Endothelial cell of umbilical vein (primary cell): ENCODE data around the gene SLC2A14. TPM values are rescaled to one million over a fixed set of nuclear protein-coding genes. Genes with fewer than 3 reads are reported as not detected.

Experiments used
- BruUV-seq: library from RNA; stranded (reverse); fragments of 400-500 nt; replicated peaks from 2 replicates; lab custom pipeline; 2021; lab: Mats Ljungman, UMichigan
- CTCF ChIA-PET: fragments of 300-600, 350-600 bp; sonication (Branson Sonifier 250); formaldehyde crosslinking; loops from one replicate; lab custom pipeline; 2021; ENCODE audit warnings: antibody characterized with exemption, inconsistent platforms; lab: Charles Lee
- POLR2A ChIA-PET: fragments of 300-600, 350-600 bp; sonication (Branson Sonifier 250); formaldehyde crosslinking; loops from one replicate; lab custom pipeline; 2021; ENCODE audit warnings: antibody characterized with exemption, inconsistent platforms; lab: Charles Lee
- DNase-seq: peaks from one replicate; pipeline ENCODE4 v3.0.0-alpha.2; 2011; ENCODE audit warnings: low read depth, low spot score
- FAIRE-seq: peaks from 2 replicates; lab custom pipeline; 2011; peaks lifted over from hg19 to GRCh38; lab: Jason Lieb, UNC
- H2AFZ ChIP-seq: 2 replicates; pipeline ENCODE4 v1.6.0; 2012; ENCODE audit warnings: low read depth, low read length, control low read depth, inconsistent platforms
- H3K27ac ChIP-seq: 2 replicates; pipeline ENCODE4 v1.5.1; 2011; ENCODE audit warnings: low read depth, mild to moderate bottlenecking, control low read depth, low read length, moderate library complexity; ENCODE audit not compliant: insufficient read depth
- H3K27me3 ChIP-seq, 2 experiments: 2 replicates each; pipeline versions ENCODE4 v1.6.0 to v1.6.1; 2011; ENCODE audit warnings: low read length in 2 of 2, mixed read lengths in 1 of 2; ENCODE audit not compliant: control insufficient read depth in 2 of 2, insufficient read depth in 2 of 2
- H3K36me3 ChIP-seq, 2 experiments: 2 replicates in 1 of 2; 3 replicates in 1 of 2; pipeline ENCODE4 v1.5.1; 2011; ENCODE audit warnings: low read length in 2 of 2, mild to moderate bottlenecking in 1 of 2, moderate library complexity in 1 of 2; ENCODE audit not compliant: control insufficient read depth in 2 of 2, insufficient read depth in 2 of 2; ENCODE audit errors: extremely low read depth in 1 of 2
- H3K4me1 ChIP-seq: 3 replicates; pipeline ENCODE4 v1.5.1; 2011; ENCODE audit warnings: mild to moderate bottlenecking, low read length; ENCODE audit not compliant: control insufficient read depth, insufficient read depth; ENCODE audit errors: extremely low read depth
- H3K4me2 ChIP-seq: 2 replicates; pipeline ENCODE4 v1.6.1; 2011; ENCODE audit warnings: low read length, control low read depth, mixed read lengths; ENCODE audit not compliant: insufficient read depth
- H3K4me3 ChIP-seq, 3 experiments: fragments of 200-600 bp in 1 of 3; sonication (generic), shearing (Covaris generic) in 1 of 3; replicated peaks in 1 of 3; 2 replicates each; pipeline ENCODE4 v1.5.1; 2011 to 2016; ENCODE audit warnings: control low read depth in 3 of 3, low read length in 3 of 3, mild to moderate bottlenecking in 2 of 3, inconsistent platforms in 1 of 3, low read depth in 1 of 3, moderate library complexity in 1 of 3; ENCODE audit not compliant: insufficient read depth in 1 of 3
- H3K79me2 ChIP-seq: 2 replicates; pipeline ENCODE4 v1.6.0; 2012; ENCODE audit warnings: low read length, inconsistent platforms; ENCODE audit not compliant: control insufficient read depth, insufficient read depth
- H3K9ac ChIP-seq: replicated peaks from 2 replicates; pipeline ENCODE3; 2011; ENCODE audit warnings: low read length, control low read depth; ENCODE audit not compliant: insufficient read depth; ENCODE audit errors: extremely low read depth
- H3K9me1 ChIP-seq: replicated peaks from 3 replicates; pipeline ENCODE4 v1.6.0; 2011; ENCODE audit warnings: mild to moderate bottlenecking, low read length; ENCODE audit not compliant: control insufficient read depth, insufficient read depth; ENCODE audit errors: extremely low read depth
- H3K9me3 ChIP-seq: replicated peaks from 2 replicates; pipeline ENCODE4 v1.5.1; 2012; ENCODE audit warnings: low read length, inconsistent platforms; ENCODE audit not compliant: control insufficient read depth, insufficient read depth
- H4K20me1 ChIP-seq: replicated peaks from 2 replicates; pipeline ENCODE3; 2011; ENCODE audit warnings: mild to moderate bottlenecking, low read length; ENCODE audit not compliant: control insufficient read depth, insufficient read depth; ENCODE audit errors: extremely low read depth
- EZH2 ChIP-seq: IDR thresholded peaks from 2 replicates; pipeline ENCODE4 v1.6.1; 2012; ENCODE audit warnings: borderline replicate concordance, low read depth, mild to moderate bottlenecking, moderate library complexity, low read length, inconsistent platforms; ENCODE audit not compliant: severe bottlenecking
- FOS ChIP-seq: IDR thresholded peaks from 2 replicates; pipeline ENCODE4 v1.6.1; 2011; ENCODE audit warnings: mild to moderate bottlenecking, low read length, moderate library complexity, borderline replicate concordance; ENCODE audit not compliant: insufficient read depth
- GATA2 ChIP-seq: IDR thresholded peaks from 2 replicates; pipeline ENCODE4 v1.7.0; 2011; ENCODE audit warnings: low read depth, mild to moderate bottlenecking, moderate library complexity, mixed read lengths, low read length; ENCODE audit not compliant: insufficient read length, insufficient read depth
- JUN ChIP-seq: IDR thresholded peaks from 2 replicates; pipeline ENCODE4 v1.6.1; 2011; ENCODE audit warnings: borderline replicate concordance, low read depth; ENCODE audit not compliant: insufficient read length, insufficient read depth
- MAX ChIP-seq: IDR thresholded peaks from 2 replicates; pipeline ENCODE4 v1.6.1; 2011; ENCODE audit not compliant: insufficient read depth, insufficient read length
- MYC ChIP-seq: IDR thresholded peaks from one replicate; pipeline ENCODE4 v1.6.1; 2011; ENCODE audit warnings: mild to moderate bottlenecking, low read depth, low read length
- POLR2A ChIP-seq: IDR thresholded peaks from 2 replicates; pipeline ENCODE4 v1.6.1; 2012; ENCODE audit warnings: low read depth, mild to moderate bottlenecking, control low read depth, low read length
- POLR2AphosphoS5 ChIP-seq: IDR thresholded peaks from 2 replicates; pipeline ENCODE4 v1.6.1; 2012; ENCODE audit warnings: low read depth, mild to moderate bottlenecking, control low read depth, low read length, moderate library complexity; ENCODE audit not compliant: insufficient read depth
- dilution Hi-C: fragments of 300-500 bp; cut with MboI; formaldehyde crosslinking; loops from one replicate; pipeline ENCODE4 v1.15.0; 2019; ENCODE audit warnings: low sequenced_read_pairs; ENCODE audit not compliant: extremely low pct_ligation_motif_present
- intact Hi-C: fragments of 100-400 bp; cut with micrococcal nuclease; formaldehyde crosslinking; loops from one replicate; pipeline ENCODE4 v1.10.0; 2022
- polyA plus RNA-seq, 4 experiments: library from polyadenylated mRNA; depleted of rRNA in 3 of 4; stranded (reverse) in 3 of 4; unstranded in 1 of 4; fragments of >200 nt; gene quantifications; 2 replicates each; pipeline versions ENCODE4 v1.2.1 to v1.2.3, GENCODE V29; 2011 to 2012; ENCODE audit warnings: missing spikeins in 1 of 4
- total RNA-seq: library from RNA; stranded (reverse); gene quantifications from 2 replicates; pipeline ENCODE4 v1.2.3, GENCODE V29; 2021
- TF ChIP-seq, protein P1 (sequence below), 2 donors: IDR thresholded peaks; 1 replicate in 1 of 2; 2 replicates in 1 of 2; pipeline ENCODE4 v1.5.1; 2011; ENCODE audit warnings: low read length in 2 of 2, mild to moderate bottlenecking in 2 of 2, moderate library complexity in 2 of 2, control low read depth in 1 of 2, inconsistent platforms in 1 of 2, low read depth in 1 of 2; ENCODE audit not compliant: insufficient read depth in 1 of 2; ENCODE audit errors: extremely low read depth in 1 of 2

The SLC2A14 gene
- total and polyA plus RNA-seq, 2 donors (not counting 3 experiments of a cell fraction or from before 2014, with no cell fraction given), result not detected

- H3K9me3 ChIP-seq, result no peaks in the 10 kb centered on the region
- H3K4me3 ChIP-seq, result no peak overlapping the region
- H3K79me2 ChIP-seq, result no peaks in the 10 kb centered on the region
- no peak overlapping the region for H3K27ac ChIP-seq
- peaks cover 6 to 8% of the 10 kb centered on the region in 2 experiments for H3K27me3 ChIP-seq
- H3K9ac ChIP-seq, result no peak overlapping the region
- no peaks in the 10 kb centered on the region for H3K36me3 ChIP-seq
- H3K4me1 ChIP-seq, result no peaks in the 10 kb centered on the region
- ChIA-PET CTCF (interaction anchor here (1.2 kb wide), 1 partner anchor 19 kb away, joined by 6 read pairs; no protein-coding TSS in a partner anchor), POLR2A (no interaction called here)
- no TSS peak for BruUV-seq
- no peaks in the 10 kb centered on the region for H3K9me1 ChIP-seq
- no peak overlapping the region for H3K4me2 ChIP-seq
- intact Hi-C loops (no loop called here), dilution Hi-C loops (no loop called here)
- no peak for FAIRE-seq
- no peak overlapping the region for H2AFZ ChIP-seq
- no peak for DNase-seq
- TF ChIP-seq JUN, result no peak
- no peak for TF ChIP-seq GATA2
- TF ChIP-seq, protein P1, sequence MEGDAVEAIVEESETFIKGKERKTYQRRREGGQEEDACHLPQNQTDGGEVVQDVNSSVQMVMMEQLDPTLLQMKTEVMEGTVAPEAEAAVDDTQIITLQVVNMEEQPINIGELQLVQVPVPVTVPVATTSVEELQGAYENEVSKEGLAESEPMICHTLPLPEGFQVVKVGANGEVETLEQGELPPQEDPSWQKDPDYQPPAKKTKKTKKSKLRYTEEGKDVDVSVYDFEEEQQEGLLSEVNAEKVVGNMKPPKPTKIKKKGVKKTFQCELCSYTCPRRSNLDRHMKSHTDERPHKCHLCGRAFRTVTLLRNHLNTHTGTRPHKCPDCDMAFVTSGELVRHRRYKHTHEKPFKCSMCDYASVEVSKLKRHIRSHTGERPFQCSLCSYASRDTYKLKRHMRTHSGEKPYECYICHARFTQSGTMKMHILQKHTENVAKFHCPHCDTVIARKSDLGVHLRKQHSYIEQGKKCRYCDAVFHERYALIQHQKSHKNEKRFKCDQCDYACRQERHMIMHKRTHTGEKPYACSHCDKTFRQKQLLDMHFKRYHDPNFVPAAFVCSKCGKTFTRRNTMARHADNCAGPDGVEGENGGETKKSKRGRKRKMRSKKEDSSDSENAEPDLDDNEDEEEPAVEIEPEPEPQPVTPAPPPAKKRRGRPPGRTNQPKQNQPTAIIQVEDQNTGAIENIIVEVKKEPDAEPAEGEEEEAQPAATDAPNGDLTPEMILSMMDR (IDR thresholded peaks at IDR 0.05; ENCODE audit: extremely low read depth in 1 of 2, insufficient read depth in 1 of 2, low read depth in 1 of 2, low read length in 2 of 2), result no peak
- TF ChIP-seq EZH2, result no peak
- TF ChIP-seq POLR2AphosphoS5, result no peak
- no peak for TF ChIP-seq MYC
- no peak for TF ChIP-seq MAX
- no peak for TF ChIP-seq FOS
- no peak for TF ChIP-seq POLR2A
- H4K20me1 ChIP-seq, result no peaks in the 10 kb centered on the region
These were observed 85.0 kb downstream of the SLC2A14 start for GRCh38 chr12:7787574-7788293.
